Measurements from ENCODE around the gene GRHPR.
"Not testable (repeated sequence)": the region's sequence is repeated elsewhere in the genome, so short reads cannot be mapped to it uniquely, and the experiment has no call there.

GRHPR gene

DNA sequence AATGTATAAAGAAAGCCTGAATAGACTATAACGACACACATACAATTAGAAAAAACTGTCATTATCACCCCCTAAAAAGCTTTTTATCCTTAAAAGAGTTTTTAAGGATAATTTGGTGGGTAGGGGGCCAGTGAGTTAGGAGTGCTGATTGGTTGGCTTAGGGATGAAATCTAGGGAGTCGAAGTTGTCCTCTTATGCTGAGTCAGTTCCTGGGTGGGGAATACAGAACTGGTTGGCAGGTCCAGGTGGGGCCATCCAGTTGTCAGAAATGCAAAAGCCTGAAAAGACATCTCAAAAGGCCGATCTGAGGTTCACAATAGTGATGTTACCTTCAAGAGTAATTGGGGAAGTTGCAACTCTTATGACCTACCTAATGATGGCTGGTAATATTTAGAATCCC is 29.1 kb downstream of the GRHPR start:
- DNase-seq, result no peak

DNA sequence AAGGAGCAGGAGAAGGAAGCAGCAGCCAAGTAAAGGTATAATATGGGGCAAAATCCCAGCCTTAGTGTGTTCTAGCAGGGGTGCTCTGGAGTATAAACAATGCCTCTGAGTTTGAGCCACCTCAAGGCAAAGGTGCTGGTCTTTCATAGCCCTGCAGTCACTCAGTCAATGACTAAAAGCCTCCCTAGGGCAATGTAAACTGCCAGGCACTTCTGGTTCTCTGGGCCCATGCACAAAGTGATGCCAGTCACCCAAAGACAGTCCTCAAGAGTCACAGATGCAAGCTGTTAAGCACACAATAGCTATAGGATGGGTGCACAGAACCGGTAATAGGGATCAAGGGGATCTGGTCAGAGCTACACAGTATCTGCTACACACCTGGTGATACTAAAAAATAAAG is 30.1 kb downstream of the GRHPR start:
- no peak for DNase-seq

DNA sequence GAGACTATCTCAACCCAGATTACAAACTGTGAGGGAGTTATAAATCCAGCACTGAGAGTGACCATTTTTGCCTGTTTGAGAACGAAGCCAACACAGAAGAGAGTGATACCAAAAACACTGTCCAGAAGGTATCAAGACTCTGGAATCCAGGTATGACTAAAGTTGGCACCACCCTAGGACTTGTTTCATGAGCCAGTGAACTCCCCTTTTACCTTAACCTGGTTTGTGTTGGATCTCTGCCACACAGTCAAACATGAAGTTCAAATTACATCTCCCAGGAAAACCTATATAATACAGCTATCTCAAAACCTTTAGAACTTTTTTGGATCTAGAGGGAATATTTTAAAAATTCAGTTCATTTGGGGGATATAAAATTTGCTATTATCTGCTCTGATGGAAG is 31.3 kb downstream of the GRHPR start:
- DNase-seq, result no peak

DNA sequence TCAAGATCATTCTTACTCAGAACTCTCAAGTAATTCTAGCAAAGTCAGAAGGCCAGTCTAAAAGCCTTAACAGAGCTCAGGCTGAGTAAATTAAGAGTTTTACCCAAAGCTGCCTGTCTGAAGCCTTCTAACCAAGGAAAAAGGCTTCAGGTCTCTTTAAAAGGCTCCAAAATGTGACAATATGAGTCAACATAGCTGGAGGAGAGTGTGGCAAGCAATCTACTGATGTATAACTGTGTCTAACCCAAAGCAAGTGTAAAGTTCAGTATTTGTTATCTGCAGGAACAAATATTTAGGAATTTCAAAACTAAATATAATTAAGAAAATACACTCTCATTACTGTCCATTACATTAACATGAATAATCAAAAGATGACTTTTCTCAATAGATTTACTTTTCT is 31.7 kb downstream of the GRHPR start:
- DNase-seq, result no peak

DNA sequence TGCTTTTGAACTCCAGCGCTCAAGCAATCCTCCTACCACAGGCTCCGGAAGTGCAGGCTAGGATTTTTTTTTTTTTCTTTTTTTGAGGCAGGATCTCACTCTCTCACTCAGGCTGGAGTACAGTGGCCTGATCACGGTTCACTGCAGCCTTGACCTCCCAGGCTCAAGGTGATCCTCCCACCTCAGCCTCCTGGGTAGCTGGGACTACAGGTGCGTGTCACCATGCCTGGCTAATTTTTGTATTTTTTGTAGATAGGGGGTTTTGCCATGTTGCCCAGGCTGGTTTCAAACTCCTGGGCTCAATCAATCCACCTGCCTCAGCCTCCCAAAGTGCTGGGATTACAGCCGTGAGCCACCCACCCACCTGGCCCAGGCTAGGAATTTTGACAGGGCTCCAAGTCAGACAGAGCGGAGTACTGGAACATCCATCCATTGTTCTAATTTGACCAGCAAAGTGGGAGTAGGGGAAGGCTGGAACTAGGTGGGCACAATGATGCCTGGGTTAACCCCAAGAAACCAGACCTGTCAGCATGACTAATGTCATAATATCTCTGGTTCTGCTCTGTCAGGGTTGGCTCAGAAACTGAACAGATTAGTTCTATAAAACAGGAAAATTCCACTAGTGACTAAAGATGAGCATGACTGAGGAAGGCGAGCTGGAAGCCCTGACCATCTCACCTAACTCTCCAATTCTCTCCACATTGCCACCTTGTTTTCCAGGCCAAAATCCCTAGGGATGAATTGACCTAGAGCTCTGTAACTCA is 33.6 kb downstream of the GRHPR start:
- no peak for DNase-seq

DNA sequence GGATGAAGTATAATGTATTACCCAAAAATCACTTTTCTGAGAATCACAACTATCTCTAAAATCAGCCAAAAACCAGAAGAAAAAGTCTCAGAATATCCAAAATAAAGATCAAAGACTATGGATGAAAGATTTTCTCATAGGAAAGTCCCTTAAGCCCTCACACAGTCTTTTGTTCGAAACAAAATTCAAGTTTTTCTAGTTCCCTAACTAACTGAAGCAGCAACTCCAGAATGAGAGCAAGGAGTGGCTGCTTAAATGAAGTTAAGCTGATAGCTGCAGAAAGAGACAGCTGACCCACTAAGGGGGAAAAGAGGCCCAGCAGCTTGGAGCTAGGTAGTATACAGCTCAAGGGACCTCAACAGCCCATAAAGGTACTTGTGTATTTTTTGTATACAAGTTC is 34.3 kb downstream of the GRHPR start:
- no peak for DNase-seq

DNA sequence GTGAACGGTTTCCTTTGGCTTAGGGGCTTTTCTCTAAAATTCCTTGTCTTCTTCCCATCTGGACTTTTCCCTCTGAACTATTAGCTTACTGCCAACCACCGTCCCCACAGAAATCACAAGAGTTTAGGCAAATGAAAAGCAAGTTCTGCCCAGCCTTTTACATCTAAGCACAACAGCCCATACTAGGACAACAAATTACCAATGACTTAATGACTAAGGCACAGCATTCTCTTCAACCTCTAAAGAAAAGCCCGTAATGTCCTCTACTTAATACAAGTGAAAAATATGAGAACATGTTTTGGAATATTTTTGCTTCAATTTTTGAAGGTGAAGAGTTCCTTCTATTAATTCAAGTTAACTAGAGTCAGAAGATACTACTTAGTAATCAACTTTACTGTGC is 41.5 kb downstream of the GRHPR start:
- no peak for DNase-seq

DNA sequence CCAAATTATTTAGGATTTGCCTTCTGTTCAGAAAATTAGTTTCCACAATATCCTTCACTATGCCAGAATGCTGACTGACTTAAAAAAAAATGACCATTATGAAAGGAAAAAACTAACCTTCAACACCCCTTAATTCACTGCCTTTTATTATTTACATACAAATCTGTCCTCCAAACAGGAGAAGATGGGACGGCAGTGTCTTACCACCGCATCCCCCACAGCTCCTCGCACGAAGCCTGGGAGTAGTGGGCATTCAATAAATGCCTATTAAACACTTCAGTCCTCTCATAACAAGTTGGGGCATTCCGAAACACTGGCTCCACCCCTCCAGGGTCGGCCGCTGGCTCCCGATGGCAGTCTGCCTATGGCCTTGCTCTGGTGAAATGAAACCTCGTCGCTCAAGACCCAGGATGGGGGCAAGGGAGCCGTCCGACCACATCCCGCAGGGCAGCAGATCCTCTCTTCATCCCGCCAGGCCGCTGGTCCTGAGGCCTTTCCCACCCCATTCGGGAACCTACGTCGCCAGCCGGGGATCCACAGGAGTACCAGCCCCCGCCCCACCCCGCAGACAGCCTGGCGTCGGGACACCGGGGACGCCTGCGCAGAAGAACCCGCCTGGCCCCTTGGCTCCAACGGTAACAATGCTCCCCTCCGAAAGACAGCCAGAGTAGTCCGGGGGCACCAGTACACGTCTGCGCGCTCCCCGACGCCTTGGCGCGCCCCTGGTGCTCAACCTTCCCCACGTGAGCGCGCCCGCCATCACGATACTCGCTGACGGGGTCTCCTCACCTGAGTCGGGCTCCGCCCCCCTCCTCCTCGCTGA is 42.1 kb downstream of the GRHPR start:
- peak; percentile 65 to 89 for DNase-seq

DNA sequence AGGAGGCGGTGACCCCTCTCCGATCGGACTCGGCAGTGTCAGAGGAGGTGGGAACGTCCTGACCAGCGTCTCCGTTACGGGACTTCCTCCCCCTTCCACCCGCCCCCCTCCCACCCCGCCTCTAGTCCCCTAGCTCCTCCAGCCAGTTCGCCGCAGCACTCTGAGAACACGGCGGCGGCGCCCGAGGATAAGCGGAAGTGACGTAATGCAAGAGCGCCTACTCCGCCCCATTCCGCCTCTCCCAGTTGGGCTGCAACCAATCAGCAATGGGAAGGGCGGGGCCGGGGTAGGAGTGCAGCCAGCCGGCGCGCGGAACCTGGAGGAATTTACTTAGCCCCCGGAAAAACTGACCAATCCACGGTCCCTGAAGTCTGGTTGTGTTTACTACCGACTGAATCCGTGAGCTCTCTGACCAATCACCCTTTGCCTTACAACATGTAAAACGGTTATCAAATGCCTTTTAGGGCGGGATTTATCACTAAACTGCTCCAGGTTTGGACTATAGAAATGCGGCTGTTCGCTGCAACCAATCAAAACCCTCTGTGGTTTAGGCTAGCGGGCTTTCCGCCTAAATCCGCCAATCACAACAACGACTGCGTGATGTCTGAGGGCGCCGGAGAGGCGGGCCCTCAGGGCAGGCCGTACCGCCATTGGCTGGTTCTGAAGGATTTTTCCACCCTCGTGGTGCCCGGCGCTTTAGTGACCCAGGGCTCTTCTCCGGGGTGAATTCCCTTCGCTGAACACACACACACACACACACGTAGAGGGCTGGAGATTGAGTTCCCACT is 42.9 kb downstream of the GRHPR start, which contains the start of gene ZBTB5:
Gene ZBTB5 (minus strand): TSS at position 202 of the 788 bp plus-strand sequence. CDS start 22,899 bp downstream, outside the sequence.
- DNase-seq, result peak; percentile 99

DNA sequence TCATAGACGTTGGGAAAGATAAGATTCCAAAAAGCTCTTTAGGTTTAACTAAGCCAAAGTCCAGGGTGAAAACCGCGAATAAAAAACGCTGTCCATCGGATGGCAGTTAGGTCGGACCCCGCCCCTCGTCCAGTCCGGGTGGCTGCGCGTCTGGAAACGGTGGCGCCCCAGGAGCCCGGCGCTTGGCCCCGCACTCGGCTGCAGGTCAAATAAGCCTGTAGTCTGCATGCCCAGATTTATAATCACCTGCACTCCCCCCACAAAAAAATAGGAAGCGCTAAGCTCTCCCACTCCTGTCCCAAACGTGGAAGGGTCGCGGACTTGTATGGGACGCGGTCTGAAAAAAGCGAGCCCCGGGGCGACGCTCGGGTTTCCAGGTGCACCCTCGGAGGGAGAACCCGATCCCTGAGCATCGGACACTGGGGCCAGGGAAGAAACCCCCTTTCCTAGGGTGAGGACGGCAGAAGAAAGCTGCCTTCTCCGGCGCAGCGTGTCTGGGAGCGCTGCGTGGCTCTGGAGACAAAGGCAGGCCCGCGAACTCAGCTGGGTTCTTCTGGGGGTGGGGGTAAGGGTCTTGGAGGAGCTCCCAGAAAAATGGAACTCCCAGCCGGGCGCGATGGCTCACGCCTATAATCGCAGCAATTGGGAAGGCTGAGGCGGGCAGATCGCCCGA is 43.7 kb downstream of the GRHPR start:
- DNase-seq, result peak; percentile 47 to 49

DNA sequence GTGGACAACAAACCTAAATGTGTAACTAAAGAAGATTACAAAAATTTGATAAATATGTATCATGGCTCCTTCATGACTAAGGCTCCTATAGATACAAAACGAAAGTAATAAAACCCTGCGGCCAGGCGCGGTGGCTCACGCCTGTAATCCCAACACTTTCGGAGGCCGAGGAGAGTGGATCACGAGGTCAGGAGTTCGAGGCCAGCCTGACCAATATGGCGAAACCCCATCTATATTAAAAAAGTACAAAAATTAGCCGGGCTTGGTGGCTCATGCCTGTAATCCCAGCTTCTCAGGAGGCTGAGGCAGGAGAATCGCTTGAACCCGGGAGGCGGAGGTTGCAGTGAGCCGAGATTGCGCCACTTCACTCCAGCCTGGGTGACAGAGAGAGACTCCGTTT is 45.0 kb downstream of the GRHPR start:
- DNase-seq, result not testable (repeated sequence)

DNA sequence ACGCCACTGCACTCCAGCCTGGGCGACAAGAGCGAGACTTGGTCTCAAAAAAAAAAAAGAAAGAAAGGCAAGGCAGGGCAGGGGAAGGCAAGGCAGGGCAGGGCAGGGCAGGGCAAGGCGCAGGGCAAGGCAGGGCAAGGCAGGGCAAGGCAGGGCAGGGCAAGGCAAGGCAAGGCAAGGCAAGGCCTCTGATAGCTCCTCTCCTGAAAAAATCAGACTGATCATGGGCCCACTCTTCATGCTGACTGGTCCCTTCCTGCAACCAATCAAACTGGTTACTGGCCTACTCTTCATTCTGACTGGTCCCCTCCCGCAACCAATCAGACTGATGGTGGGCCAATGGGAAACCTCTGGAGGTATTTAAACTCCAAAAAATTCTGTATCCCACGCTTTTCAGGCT is 46.1 kb downstream of the GRHPR start:
- no peak for DNase-seq

DNA sequence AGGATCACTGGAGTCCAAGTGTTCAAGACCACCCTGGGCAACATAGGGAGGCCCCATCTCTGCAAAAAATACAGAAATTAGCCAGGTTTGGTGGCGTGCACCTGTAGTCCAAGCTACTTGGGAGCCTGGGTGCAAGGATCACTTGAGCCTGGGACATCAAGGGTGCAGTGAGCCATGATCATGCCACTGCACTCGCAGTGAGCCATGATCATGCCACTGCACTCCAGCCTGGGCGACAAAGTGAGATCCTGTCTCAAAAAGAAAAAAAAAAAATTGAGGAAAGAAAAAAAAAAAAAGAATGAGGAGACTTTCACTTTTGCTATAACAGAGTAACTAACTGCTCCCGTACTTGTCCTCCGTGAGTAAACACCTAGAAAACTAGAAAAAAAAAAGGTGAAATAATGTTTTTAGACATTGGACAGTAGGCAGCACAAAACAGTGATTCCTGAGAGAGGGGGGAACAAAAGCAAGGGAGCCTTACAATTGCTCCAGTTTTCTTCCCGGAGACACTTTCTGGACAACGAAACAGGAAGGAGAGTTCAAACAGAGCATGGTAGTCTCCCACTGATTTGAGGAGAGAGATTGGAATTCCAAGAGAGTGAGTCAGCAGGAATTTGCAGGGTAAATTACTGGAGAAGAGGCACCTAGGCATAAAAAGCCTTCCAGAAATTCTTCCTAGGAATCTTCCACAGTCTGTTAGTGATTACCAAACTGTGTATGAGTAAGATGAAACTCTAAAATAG is 49.6 kb downstream of the GRHPR start:
- DNase-seq, result no peak

DNA sequence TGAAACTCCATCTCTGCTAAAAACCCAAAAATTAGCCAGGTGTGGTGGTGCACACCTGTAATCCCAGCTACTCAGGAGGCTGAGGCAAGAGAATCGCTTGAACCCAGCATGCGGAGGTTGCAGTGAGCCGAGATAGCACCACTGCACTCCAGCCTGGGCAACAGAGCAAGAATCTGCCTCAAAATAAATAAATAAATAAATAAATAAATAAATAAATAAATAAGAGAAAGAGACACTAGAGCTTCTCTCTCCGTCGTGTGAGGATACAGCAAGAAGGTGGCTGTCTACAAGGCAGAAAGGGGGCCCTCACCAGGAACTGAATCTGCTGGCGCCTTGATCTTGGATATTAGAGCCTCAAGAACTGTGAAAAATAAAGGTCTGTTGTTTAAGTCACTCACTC is 51.5 kb downstream of the GRHPR start:
- not testable (repeated sequence) for DNase-seq

DNA sequence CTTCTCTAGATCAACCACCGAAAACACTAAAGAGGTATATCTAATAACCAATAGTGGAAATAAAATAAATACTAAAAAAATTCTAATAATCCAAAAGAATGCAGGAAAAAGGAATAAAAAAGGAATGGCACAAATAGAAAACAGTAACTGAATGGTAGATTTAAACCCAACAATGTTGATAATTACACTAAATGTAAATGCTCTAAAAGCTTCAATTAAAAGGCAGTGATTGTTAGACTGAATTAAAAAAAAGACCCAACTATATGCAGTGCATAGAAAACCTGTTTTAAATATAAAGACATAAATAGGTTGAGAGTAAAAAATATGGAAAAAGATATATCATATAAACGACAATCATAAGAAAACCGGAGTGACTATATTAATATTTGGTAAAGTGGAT is 51.9 kb downstream of the GRHPR start:
- DNase-seq, result no peak

DNA sequence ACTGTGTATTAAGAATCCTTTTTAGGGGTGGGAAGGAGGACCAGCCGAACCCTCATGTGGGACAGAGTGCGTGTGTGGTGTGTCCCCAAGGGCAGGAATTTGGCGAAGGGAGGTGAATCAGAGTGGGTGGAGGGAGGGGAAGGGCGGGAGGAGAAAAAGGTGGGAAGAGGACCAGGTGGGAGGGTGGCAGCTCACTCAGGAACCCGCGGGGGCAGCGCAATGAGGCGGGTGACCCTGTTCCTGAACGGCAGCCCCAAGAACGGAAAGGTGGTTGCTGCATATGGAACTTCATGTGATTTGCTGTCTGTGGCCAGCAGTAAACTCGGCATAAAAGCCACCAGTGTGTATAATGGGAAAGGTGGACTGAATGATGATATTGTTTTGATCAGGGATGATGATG is 54.4 kb downstream of the GRHPR start:
- no peak for DNase-seq

DNA sequence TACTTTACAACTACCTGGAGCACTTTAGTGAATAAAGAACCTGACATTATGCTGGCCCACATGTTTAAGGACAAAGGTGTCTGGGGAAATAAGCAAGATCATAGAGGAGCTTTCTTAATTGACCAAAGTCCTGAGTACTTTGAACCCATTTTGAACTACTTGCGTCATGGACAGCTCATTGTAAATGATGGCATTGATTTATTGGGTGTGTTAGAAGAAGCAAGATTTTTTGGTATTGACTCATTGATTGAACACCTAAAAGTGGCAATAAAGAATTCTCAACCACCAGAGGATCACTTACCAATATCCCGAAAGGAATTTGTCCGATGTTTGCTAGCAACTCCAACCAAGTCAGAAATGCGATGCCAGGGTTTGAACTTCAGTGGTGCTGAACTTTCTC is 54.9 kb downstream of the GRHPR start:
- not testable (repeated sequence) for DNase-seq

DNA sequence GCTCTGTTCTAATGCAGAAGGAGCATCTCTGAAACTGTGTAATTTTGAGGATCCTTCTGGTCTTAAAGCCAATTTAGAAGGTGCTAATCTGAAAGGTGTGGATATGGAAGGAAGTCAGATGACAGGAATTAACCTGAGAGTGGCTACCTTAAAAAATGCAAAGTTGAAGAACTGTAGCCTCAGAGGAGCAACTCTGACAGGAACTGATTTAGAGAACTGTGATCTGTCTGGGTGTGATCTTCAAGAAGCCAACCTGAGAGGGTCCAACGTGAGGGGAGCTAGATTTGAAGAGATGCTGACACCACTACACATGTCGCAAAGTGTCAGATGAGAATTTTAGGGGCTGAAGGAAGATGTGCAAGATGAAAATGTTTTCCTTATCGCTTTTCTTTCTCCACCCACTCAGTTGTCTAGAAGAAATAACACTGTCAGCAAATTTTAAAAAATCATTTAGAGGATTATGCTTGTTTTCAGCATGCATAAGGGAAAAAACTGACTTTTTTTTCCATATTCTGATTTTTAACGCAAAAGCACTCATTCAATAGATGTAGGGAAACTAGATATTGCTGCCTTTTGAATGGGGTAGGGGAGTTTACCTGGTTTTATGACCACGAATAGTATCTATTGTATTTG is 55.6 kb downstream of the GRHPR start:
- not testable (repeated sequence) for DNase-seq

DNA sequence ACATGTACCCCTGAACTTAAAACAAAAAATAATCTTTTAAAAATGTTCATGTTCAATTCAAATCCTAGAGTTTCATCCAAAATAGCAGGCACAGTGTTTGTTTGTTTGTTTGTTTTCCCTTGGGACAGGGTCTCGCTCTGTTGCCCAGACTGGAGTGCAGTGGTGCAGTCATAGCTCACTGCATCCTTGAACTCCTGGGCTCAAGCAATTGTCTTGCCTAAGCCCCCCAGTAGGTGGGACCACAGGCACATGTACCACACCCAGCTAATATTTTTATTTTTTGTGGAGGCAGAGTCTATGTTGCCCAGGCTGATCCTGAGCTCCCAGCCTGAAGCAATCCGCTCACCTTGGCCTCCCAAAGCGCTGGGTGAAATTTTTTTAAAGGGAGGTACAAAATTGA is 58.3 kb downstream of the GRHPR start:
- peak in 1 of 2 experiments; percentile 4 for DNase-seq

DNA sequence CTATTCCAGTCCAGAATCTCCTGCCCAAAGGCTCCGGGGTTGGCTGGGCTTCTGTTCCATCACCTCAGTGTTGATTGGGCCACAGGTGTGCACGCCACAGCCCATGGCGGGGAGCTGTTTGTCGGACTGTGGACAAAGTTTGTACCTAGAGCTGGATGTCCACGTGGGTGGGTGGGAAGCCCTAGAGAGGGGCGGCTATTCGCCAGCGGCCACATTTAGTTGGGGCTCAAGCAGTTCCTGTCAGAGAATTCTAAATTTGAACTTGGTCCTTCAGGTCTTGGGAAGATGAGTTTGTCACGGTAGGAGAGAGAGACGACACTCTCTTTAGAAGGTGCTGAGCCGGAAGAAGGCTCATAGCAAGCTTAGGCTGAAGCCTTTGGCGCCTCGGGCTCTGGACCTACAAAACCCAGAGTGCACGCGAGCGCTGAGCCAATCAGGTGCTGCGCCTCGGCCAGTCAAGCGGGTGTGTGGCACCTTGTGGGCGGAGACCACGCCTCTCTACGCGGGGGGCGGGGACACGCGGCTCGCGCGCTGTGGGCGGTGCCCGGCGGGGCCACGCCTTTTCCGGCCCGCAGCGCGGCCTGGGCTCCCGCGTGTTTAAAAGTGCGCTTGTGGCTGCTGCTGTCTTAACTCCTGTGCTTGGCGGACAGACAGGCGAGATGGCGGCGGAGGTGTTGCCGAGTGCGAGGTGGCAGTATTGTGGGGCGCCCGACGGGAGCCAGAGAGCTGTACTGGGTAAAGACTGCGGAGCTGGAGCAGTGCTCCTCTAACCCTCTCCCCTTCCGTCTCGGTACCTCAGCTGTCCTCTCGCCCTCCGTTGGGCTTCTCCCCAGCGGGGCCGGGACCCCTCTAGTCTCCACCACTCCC is 63.1 kb downstream of the GRHPR start, which contains the start of gene POLR1E:
Gene POLR1E (plus strand): TSS at position 560 of the 867 bp plus-strand sequence. CDS start 100 bp downstream, at position 660.
- peak; percentile 87 to 89 for DNase-seq

All from Kasumi-1 (cell line).